Measurements from ENCODE around the gene CDK15.
"Not testable (repeated sequence)": the region's sequence is repeated elsewhere in the genome, so short reads cannot be mapped to it uniquely, and the experiment has no call there.

Gene CDK15

GRCh38 chr2:201806442-201807170, at the start of gene CDK15:
Gene CDK15, plus strand, starts transcription at chr2:201806537. Its CDS starts 128 bp downstream, at chr2:201806665.
- DNase-seq (ENCODE audit: low spot score) = no peak

- no peak for DNase-seq (ENCODE audit: low spot score)
Observed at GRCh38 chr2:201758234-201758633, 48.1 kb upstream of the CDK15 start.

GRCh38 chr2:201758873-201759272, 47.5 kb upstream of the CDK15 start:
- no peak for DNase-seq (ENCODE audit: low spot score)

- no peak for DNase-seq (ENCODE audit: low spot score)
Observed at GRCh38 chr2:201759567-201759966, 46.8 kb upstream of the CDK15 start.

GRCh38 chr2:201761101-201761500, 45.2 kb upstream of the CDK15 start:
- DNase-seq (ENCODE audit: low spot score) = no peak

- DNase-seq (ENCODE audit: low spot score) = not testable (repeated sequence)
Observed at GRCh38 chr2:201764469-201764868, 41.9 kb upstream of the CDK15 start.

GRCh38 chr2:201765799-201766198, 40.5 kb upstream of the CDK15 start:
- DNase-seq (ENCODE audit: low spot score) = no peak

- DNase-seq (ENCODE audit: low spot score) = no peak
Observed at GRCh38 chr2:201768918-201769317, 37.4 kb upstream of the CDK15 start.

- peak; percentile 4 for DNase-seq (ENCODE audit: low spot score)
Observed at GRCh38 chr2:201769666-201770373, 36.5 kb upstream of the CDK15 start.

- DNase-seq (ENCODE audit: low spot score) = no peak
Observed at GRCh38 chr2:201773990-201774389, 32.3 kb upstream of the CDK15 start.

- DNase-seq (ENCODE audit: low spot score) = no peak
Observed at GRCh38 chr2:201774546-201774945, 31.8 kb upstream of the CDK15 start.

- no peak for DNase-seq (ENCODE audit: low spot score)
Observed at GRCh38 chr2:201775326-201775725, 31.0 kb upstream of the CDK15 start.

GRCh38 chr2:201777043-201777442, 29.3 kb upstream of the CDK15 start:
- DNase-seq (ENCODE audit: low spot score) = no peak

GRCh38 chr2:201777869-201778268, 28.5 kb upstream of the CDK15 start:
- DNase-seq (ENCODE audit: low spot score) = no peak

- DNase-seq (ENCODE audit: low spot score) = peak; percentile 14
Observed at GRCh38 chr2:201779901-201780673, 26.2 kb upstream of the CDK15 start.

- peak; percentile 98 for DNase-seq (ENCODE audit: low spot score)
Observed at GRCh38 chr2:201780674-201781493, 25.5 kb upstream of the CDK15 start, which contains the start of gene ALS2. Gene ALS2, minus strand, starts transcription at chr2:201780933. Its CDS starts 12,048 bp downstream, at chr2:201768885.

GRCh38 chr2:201781557-201782051, 24.7 kb upstream of the CDK15 start:
- no peak for DNase-seq (ENCODE audit: low spot score)

- DNase-seq (ENCODE audit: low spot score) = no peak
Observed at GRCh38 chr2:201784563-201784962, 21.8 kb upstream of the CDK15 start.

GRCh38 chr2:201785135-201785534, 21.2 kb upstream of the CDK15 start:
- no peak for DNase-seq (ENCODE audit: low spot score)

- DNase-seq (ENCODE audit: low spot score) = no peak
Observed at GRCh38 chr2:201786471-201786870, 19.9 kb upstream of the CDK15 start.

GRCh38 chr2:201788371-201788770, 18.0 kb upstream of the CDK15 start:
- DNase-seq (ENCODE audit: low spot score) = no peak

- DNase-seq (ENCODE audit: low spot score) = no peak
Observed at GRCh38 chr2:201789395-201789794, 16.9 kb upstream of the CDK15 start.

All from pons (tissue), 1 donor.